Kidney (tissue), 14 donors: ENCODE data around the gene DNAJC18. TPM values are rescaled to one million over a fixed set of nuclear protein-coding genes. Genes with fewer than 3 reads are reported as not detected.

Experiments
- DNase-seq, 5 donors: peaks; one replicate each; pipeline ENCODE4 v3.0.0-alpha.2; 2013 to 2020
- FAIRE-seq: peaks from 2 replicates; lab custom pipeline; 2012; peaks lifted over from hg19 to GRCh38; lab: Jason Lieb, UNC
- H3K27ac ChIP-seq, 2 donors: one replicate each; pipeline ENCODE4 v1.7.0; 2013; ENCODE audit warnings: low read depth in 2 of 2, low read length in 2 of 2, inconsistent platforms in 1 of 2
- H3K27me3 ChIP-seq: one replicate; pipeline ENCODE4 v1.7.1; 2013; ENCODE audit warnings: low read length, inconsistent platforms; ENCODE audit not compliant: control insufficient read depth, insufficient read depth
- H3K36me3 ChIP-seq, 3 donors: one replicate each; pipeline versions ENCODE4 v1.7.0 to v1.7.1; 2013; ENCODE audit warnings: low read length in 3 of 3, control low read depth in 1 of 3, inconsistent platforms in 1 of 3; ENCODE audit not compliant: insufficient read depth in 3 of 3, control insufficient read depth in 2 of 3
- H3K4me1 ChIP-seq, 3 donors: one replicate each; pipeline versions ENCODE4 v1.7.0 to v1.7.1; 2013; ENCODE audit warnings: low read length in 3 of 3, inconsistent platforms in 1 of 3, low read depth in 1 of 3; ENCODE audit not compliant: control insufficient read depth in 2 of 3, insufficient read depth in 2 of 3
- H3K4me3 ChIP-seq, 3 donors: one replicate each; pipeline versions ENCODE4 v1.7.0 to v1.8.1; 2013; ENCODE audit warnings: low read length in 3 of 3, control low read depth in 1 of 3, inconsistent platforms in 1 of 3
- H3K9ac ChIP-seq, 3 donors: one replicate each; pipeline versions ENCODE4 v1.7.0 to v1.7.1; 2013; ENCODE audit warnings: low read length in 3 of 3, control low read depth in 1 of 3, inconsistent platforms in 1 of 3
- H3K9me3 ChIP-seq, 3 donors: one replicate each; pipeline versions ENCODE4 v1.7.0 to v1.7.1; 2013; ENCODE audit warnings: low read length in 3 of 3, control low read depth in 1 of 3, inconsistent platforms in 1 of 3; ENCODE audit not compliant: control insufficient read depth in 2 of 3, insufficient read depth in 1 of 3
- CTCF ChIP-seq: IDR thresholded peaks from 3 replicates; pipeline ENCODE4 v1.5.1; 2012; ENCODE audit warnings: mild to moderate bottlenecking, moderate library complexity, borderline replicate concordance; ENCODE audit not compliant: insufficient read depth; ENCODE audit errors: extremely low read depth
- intact Hi-C: fragments of 100-400 bp; cut with DNase I; formaldehyde crosslinking; loops from one replicate; pipeline ENCODE4 v1.11.1; 2022
- polyA plus RNA-seq: library from polyadenylated mRNA; stranded (reverse); fragments of 350-450 nt; fragmentation: Illumina TruSeq; extraction: RNeasy Lipid Tissue Mini Kit (QIAGEN cat#74804); gene quantifications from one replicate; pipeline ENCODE4 v1.2.3, GENCODE V29; 2014; ENCODE audit warnings: low read depth, low replicate concordance; ENCODE audit not compliant: insufficient read depth
- total RNA-seq: library from RNA; stranded (reverse); fragmentation: NEBNext Ultra II Directional; extraction: Animal tissue kit (Norgen Biotek cat#: 25700); gene quantifications from one replicate; pipeline ENCODE4 v1.2.1, GENCODE V29; 2021
- donor health status: control.
- donor health status: control.
- donor health status: control.
- donor health status: control.
- donor health status: control.
- donor health status: DM: yes; HTN: yes; CAD: no.
- donor health status: Normal renal cell carcinoma (clear cell type).

The DNAJC18 gene
- total and polyA plus RNA-seq, 2 donors from 2014 or later, result 3.9 to 13.7 TPM

- intact Hi-C loops, result no loop called here
- Histone ChIP-seq H3K9ac (no peak overlapping the region), H3K4me3 (no peak overlapping the region), H3K27me3 (no peaks in the 10 kb centered on the region), H3K9me3 (no peaks in the 10 kb centered on the region), H3K27ac (no peak overlapping the region), H3K36me3 (no peaks in the 10 kb centered on the region), H3K4me1 (no peaks in the 10 kb centered on the region)
- no peak for FAIRE-seq
- TF ChIP-seq CTCF, result no peak
- no peak for DNase-seq
Observed at GRCh38 chr5:139468421-139468931, 29.2 kb upstream of the DNAJC18 start.

DNA sequence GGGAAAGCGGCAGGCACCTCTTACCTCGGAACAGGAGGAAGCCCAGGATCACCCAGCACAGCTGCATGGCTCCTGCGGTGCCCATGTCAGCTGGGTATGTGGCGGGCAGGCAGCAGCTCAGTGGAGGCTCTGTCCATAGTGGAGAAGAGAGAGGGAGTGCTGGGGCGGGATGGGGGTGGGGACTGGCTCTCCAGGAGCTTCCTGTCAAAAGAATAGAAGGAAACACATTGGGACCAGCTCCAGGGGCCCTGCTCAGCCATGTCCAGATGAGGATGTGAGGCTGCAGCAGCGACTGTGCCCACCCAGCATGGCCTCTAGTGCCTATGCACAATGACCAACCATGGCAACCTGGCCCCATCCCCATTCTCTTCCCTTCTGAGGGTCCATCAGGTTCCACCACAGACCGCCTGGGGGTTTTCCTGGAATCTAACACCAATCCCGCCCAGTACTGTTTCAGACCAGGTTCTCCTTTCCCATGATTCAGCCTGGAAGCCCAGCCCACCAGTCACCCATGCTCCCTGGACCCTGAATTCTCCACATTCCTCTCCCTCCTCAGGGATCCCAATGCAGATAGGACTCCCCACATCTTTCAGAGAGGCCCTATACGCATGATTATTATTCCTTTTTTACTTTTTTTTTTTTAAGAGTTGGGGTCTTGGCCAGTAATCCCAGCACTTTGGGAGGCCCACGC lies 23.4 kb upstream of the DNAJC18 start, which contains the start of gene ECSCR:
TSS of gene ECSCR (minus strand) at position 158 of the 691 bp plus-strand sequence. CDS start at position 85, 73 bp downstream.
- H3K27me3 ChIP-seq, result no peaks in the 10 kb centered on the region
- H3K4me1 ChIP-seq, result no peaks in the 10 kb centered on the region
- H3K27ac ChIP-seq, result peak within 1 kb of the TSS; percentile 43 to 59
- peak within 1 kb of the TSS; percentile 6 to 50 (median 38) for H3K4me3 ChIP-seq
- no peaks in the 10 kb centered on the region for H3K9me3 ChIP-seq
- TF ChIP-seq CTCF, result no peak
- FAIRE-seq, result no peak
- peak within 1 kb of the TSS in 1 of 3 donors; percentile 12 for H3K9ac ChIP-seq
- intact Hi-C loops, result no loop called here
- H3K36me3 ChIP-seq, result no peaks in the 10 kb centered on the region
- DNase-seq, result peak in 1 of 5 donors; percentile 57

- intact Hi-C loops, result no loop called here
- Histone ChIP-seq H3K9me3 (no peaks in the 10 kb centered on the region), H3K36me3 (no peaks in the 10 kb centered on the region), H3K27ac (peak overlapping the region in 1 of 2 donors; percentile 59), H3K4me1 (no peaks in the 10 kb centered on the region), H3K9ac (peak overlapping the region in 1 of 3 donors; percentile 12), H3K4me3 (peak overlapping the region in 2 of 3 donors; percentile 34 to 38), H3K27me3 (no peaks in the 10 kb centered on the region)
- DNase-seq, result no peak
- TF ChIP-seq CTCF, result no peak
- no peak for FAIRE-seq
Observed at GRCh38 chr5:139461698-139462097, 22.4 kb upstream of the DNAJC18 start.
